Fibroblast of pulmonary artery (primary cell): ENCODE data around the gene APP.

ENCODE experiments used
- DNase-seq: peaks from one replicate; pipeline ENCODE4 v3.0.0-alpha.2; 2010; ENCODE audit warnings: low read depth
- H3K4me3 ChIP-seq: replicated peaks from 2 replicates; pipeline ENCODE4 v1.5.1; 2011; ENCODE audit warnings: low read depth, mild to moderate bottlenecking, control low read depth, low read length, moderate library complexity
- CTCF ChIP-seq: IDR thresholded peaks from 2 replicates; pipeline ENCODE4 v1.5.1; 2011; ENCODE audit warnings: mild to moderate bottlenecking, control low read depth, low read length, inconsistent platforms; ENCODE audit errors: missing control alignments

The APP gene

GRCh38 chr21:26165331-26165730 lies 5.2 kb downstream of the APP start:
- DNase-seq, result no peak
- TF ChIP-seq CTCF, result no peak
- H3K4me3 ChIP-seq, result no peak overlapping the region

DNA sequence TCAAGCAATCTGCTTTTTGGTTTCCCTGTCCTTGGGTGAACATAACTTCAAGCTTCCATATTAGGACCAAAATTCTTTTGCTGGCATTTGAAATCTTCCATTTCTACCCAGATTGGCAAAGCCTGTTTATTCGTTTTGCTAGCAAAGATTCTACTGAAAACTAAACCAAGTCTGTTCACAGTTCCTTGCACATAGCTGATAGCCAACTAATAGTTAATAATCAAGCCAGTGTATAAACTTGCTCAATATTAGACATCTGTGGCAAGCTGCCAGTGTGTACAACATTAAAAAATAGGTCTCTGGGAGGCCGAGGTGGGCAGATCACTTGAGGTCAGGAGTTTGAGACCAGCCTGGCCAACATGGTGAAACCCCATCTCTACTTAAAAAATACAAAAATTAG lies 6.3 kb downstream of the APP start:
- no peak for DNase-seq
- no peak for TF ChIP-seq CTCF
- H3K4me3 ChIP-seq, result no peak overlapping the region

DNA sequence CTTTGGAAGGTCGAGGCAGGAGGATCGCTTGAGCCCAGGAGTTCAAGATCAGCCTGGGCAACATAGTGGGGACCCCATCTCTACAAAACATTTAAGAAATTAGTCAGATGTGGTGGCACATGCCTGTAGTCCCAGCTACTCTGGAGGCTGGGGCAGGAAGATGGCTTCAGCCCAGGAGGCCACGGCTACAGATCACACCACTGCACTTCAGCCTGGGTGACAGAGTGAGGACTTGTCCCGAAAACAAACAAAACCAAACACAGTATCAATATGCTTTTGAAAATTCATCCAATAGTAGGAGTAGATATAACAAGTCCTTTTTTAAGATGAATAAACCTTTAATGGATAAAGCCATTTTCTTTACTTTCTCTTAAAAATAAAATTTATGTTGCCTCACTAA lies 8.5 kb downstream of the APP start:
- TF ChIP-seq CTCF, result no peak
- H3K4me3 ChIP-seq, result no peak overlapping the region
- DNase-seq, result no peak

GRCh38 chr21:26159869-26160268 lies 10.7 kb downstream of the APP start:
- H3K4me3 ChIP-seq, result no peak overlapping the region
- TF ChIP-seq CTCF, result no peak
- no peak for DNase-seq

GRCh38 chr21:26157801-26158200 lies 12.8 kb downstream of the APP start:
- no peak for TF ChIP-seq CTCF
- DNase-seq, result no peak
- no peak overlapping the region for H3K4me3 ChIP-seq

DNA sequence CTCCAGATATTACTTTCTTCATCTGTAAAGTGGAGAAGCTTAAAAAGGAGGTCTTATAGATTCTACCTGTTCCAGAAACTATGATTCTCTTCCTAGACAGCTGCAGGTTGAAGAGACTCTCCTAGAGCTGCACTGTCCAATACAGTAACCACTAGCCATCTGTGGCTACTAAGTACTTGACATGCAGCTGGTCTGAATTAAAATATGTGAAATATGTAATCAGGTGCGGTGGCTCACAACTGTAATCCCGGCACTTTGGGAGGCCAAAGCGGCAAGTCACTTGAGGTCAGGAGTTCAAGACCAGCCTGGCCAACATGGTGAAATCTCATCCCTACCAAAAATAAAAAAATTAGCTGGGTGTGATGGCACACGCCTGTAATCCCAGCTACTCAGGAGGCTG lies 15.8 kb downstream of the APP start:
- DNase-seq, result no peak
- no peak for TF ChIP-seq CTCF
- no peak overlapping the region for H3K4me3 ChIP-seq

DNA sequence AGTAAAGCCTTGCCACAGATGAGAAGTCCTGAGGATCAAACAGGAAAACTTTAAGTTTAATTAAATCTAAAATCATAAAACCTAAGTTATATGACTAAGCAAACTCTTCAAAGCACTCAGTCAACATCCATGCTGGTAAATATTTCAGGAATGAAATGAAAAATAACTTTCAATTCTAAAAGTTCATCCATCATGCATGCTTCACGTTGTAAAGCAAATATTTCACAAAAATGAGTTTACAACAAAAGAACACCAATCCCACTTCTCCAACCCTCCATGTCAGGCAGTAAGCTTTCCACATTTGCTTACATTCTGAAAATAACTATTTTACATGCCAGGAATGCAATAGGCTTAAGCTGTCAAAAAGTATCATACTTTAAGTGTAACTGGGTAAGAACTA lies 16.8 kb downstream of the APP start:
- no peak for DNase-seq
- no peak overlapping the region for H3K4me3 ChIP-seq
- TF ChIP-seq CTCF, result no peak
